HG03196 (cell line): Measurements from ENCODE around the gene ALCAM.

Source experiments
- ATAC-seq: cut with Tn5 transposase; IDR thresholded peaks from one replicate; pipeline ENCODE4 v1.9.1; 2021; ENCODE audit not compliant: unreplicated experiment

Gene ALCAM

GRCh38 chr3:105423397-105423796, 56.7 kb downstream of the ALCAM start:
- no peak for ATAC-seq

- no peak for ATAC-seq
These were observed 57.9 kb downstream of the ALCAM start for GRCh38 chr3:105424412-105425152.

- ATAC-seq: no peak
These were observed 58.4 kb downstream of the ALCAM start for GRCh38 chr3:105425153-105425502.

- no peak for ATAC-seq
These were observed 60.6 kb downstream of the ALCAM start for GRCh38 chr3:105427332-105427731.

GRCh38 chr3:105429034-105429762, 62.5 kb downstream of the ALCAM start:
- ATAC-seq: no peak

- ATAC-seq: no peak
These were observed 63.7 kb downstream of the ALCAM start for GRCh38 chr3:105430455-105430854.

- ATAC-seq: no peak
These were observed 64.5 kb downstream of the ALCAM start for GRCh38 chr3:105431200-105431599.

- no peak for ATAC-seq
These were observed 68.6 kb downstream of the ALCAM start for GRCh38 chr3:105435277-105435676.

- ATAC-seq: no peak
These were observed 70.0 kb downstream of the ALCAM start for GRCh38 chr3:105436687-105437086.

- no peak for ATAC-seq
These were observed 73.4 kb downstream of the ALCAM start for GRCh38 chr3:105440113-105440512.

- no peak for ATAC-seq
These were observed 78.0 kb downstream of the ALCAM start for GRCh38 chr3:105444725-105445124.

GRCh38 chr3:105448338-105448982, 81.8 kb downstream of the ALCAM start:
- no peak for ATAC-seq

GRCh38 chr3:105449414-105449813, 82.7 kb downstream of the ALCAM start:
- no peak for ATAC-seq

GRCh38 chr3:105456017-105456416, 89.3 kb downstream of the ALCAM start:
- ATAC-seq: no peak

- ATAC-seq: no peak
These were observed 92.0 kb downstream of the ALCAM start for GRCh38 chr3:105458518-105459215.

GRCh38 chr3:105459566-105460290, 93.0 kb downstream of the ALCAM start:
- no peak for ATAC-seq

GRCh38 chr3:105463620-105464019, 96.9 kb downstream of the ALCAM start:
- ATAC-seq: no peak

- ATAC-seq: no peak
These were observed 98.6 kb downstream of the ALCAM start for GRCh38 chr3:105465251-105465853.

- no peak for ATAC-seq
These were observed 99.4 kb downstream of the ALCAM start for GRCh38 chr3:105466072-105466471.
